ENCODE results near the gene CSPG4. TPM values are rescaled to one million over a fixed set of nuclear protein-coding genes. Genes with fewer than 3 reads are reported as not detected.

Gene CSPG4
- total and polyA plus RNA-seq, 2 of the 13 experiments (the other 11 are each of a cell fraction or from before 2014, with no cell fraction given): 0.01 to 0.04 TPM

- TF ChIP-seq ELF1 (CRISPR knock-in tag; IDR thresholded peaks at IDR 0.05) (no peak), ZNF616 (CRISPR knock-in tag; IDR thresholded peaks at IDR 0.05; ENCODE audit: low read depth) (0 out of 2 replicates have a peak, but pooled peaks have one; percentile 27), ERF (CRISPR knock-in tag; IDR thresholded peaks at IDR 0.05) (peak; percentile 55; the same call in 1 of the 2 replicates), ZNF446 (CRISPR knock-in tag; IDR thresholded peaks at IDR 0.05) (no peak), SIN3B (IDR thresholded peaks at IDR 0.05; ENCODE audit: low read length) (no peak), SMYD3 (CRISPR knock-in tag; IDR thresholded peaks at IDR 0.05) (no peak), TEAD3 (CRISPR knock-in tag; optimal IDR thresholded peaks at IDR 0.05; ENCODE audit: borderline replicate concordance) (peak; percentile 42), ZNF282 (IDR thresholded peaks at IDR 0.05; ENCODE audit: partially characterized antibody) (no peak), ZNF496 (CRISPR knock-in tag; IDR thresholded peaks at IDR 0.05; ENCODE audit: insufficient replicate concordance) (no peak), RFX3 (CRISPR knock-in tag; IDR thresholded peaks at IDR 0.05) (no peak), ZNF251 (CRISPR knock-in tag; IDR thresholded peaks at IDR 0.05) (no peak), SMAD3 (CRISPR knock-in tag; IDR thresholded peaks at IDR 0.05) (no peak), ARNT2 (CRISPR knock-in tag; IDR thresholded peaks at IDR 0.05; ENCODE audit: low read depth) (0 out of 2 replicates have a peak, but pooled peaks have one; percentile 40), ZNF546 (CRISPR knock-in tag; conservative IDR thresholded peaks at IDR 0.05) (no peak), MAFF (IDR thresholded peaks at IDR 0.05; ENCODE audit: low read depth, low read length) (no peak), ZNF326 (CRISPR knock-in tag; IDR thresholded peaks at IDR 0.05; ENCODE audit: borderline replicate concordance) (no peak), NCOA2 (CRISPR knock-in tag; IDR thresholded peaks at IDR 0.05) (peak; percentile 62), ZNF609 (CRISPR knock-in tag; IDR thresholded peaks at IDR 0.05; ENCODE audit: borderline replicate concordance) (peak; percentile 81; the same call in 1 of the 2 replicates), HNF4A (CRISPR knock-in tag; IDR thresholded peaks at IDR 0.05) (peak; percentile 72), THAP11 (CRISPR knock-in tag; IDR thresholded peaks at IDR 0.05) (peak; percentile 66; the same call in 1 of the 2 replicates), ASH2L (IDR thresholded peaks at IDR 0.05; ENCODE audit: insufficient read length, low read depth, low read length) (peak; percentile 20)
- TF ChIP-seq, protein P1, sequence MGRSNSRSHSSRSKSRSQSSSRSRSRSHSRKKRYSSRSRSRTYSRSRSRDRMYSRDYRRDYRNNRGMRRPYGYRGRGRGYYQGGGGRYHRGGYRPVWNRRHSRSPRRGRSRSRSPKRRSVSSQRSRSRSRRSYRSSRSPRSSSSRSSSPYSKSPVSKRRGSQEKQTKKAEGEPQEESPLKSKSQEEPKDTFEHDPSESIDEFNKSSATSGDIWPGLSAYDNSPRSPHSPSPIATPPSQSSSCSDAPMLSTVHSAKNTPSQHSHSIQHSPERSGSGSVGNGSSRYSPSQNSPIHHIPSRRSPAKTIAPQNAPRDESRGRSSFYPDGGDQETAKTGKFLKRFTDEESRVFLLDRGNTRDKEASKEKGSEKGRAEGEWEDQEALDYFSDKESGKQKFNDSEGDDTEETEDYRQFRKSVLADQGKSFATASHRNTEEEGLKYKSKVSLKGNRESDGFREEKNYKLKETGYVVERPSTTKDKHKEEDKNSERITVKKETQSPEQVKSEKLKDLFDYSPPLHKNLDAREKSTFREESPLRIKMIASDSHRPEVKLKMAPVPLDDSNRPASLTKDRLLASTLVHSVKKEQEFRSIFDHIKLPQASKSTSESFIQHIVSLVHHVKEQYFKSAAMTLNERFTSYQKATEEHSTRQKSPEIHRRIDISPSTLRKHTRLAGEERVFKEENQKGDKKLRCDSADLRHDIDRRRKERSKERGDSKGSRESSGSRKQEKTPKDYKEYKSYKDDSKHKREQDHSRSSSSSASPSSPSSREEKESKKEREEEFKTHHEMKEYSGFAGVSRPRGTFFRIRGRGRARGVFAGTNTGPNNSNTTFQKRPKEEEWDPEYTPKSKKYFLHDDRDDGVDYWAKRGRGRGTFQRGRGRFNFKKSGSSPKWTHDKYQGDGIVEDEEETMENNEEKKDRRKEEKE (IDR thresholded peaks at IDR 0.05): no peak
- TF ChIP-seq, protein P2, sequence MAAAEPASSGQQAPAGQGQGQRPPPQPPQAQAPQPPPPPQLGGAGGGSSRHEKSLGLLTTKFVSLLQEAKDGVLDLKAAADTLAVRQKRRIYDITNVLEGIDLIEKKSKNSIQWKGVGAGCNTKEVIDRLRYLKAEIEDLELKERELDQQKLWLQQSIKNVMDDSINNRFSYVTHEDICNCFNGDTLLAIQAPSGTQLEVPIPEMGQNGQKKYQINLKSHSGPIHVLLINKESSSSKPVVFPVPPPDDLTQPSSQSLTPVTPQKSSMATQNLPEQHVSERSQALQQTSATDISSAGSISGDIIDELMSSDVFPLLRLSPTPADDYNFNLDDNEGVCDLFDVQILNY (CRISPR knock-in tag; conservative IDR thresholded peaks at IDR 0.05): no peak
Measured at GRCh38 chr15:75650908-75651809, 61.5 kb downstream of the CSPG4 start (continued).

Data from HepG2 (cell line).